DMS153 treated with DMSO at 0.1 percent for 48 hours (cell line): ENCODE results near the gene C3orf20.

ENCODE experiments used
- DNase-seq: peaks from one replicate; lab custom pipeline; 2025; ENCODE audit not compliant: unreplicated experiment; lab: John Stamatoyannopoulos, UW

Gene C3orf20

DNA sequence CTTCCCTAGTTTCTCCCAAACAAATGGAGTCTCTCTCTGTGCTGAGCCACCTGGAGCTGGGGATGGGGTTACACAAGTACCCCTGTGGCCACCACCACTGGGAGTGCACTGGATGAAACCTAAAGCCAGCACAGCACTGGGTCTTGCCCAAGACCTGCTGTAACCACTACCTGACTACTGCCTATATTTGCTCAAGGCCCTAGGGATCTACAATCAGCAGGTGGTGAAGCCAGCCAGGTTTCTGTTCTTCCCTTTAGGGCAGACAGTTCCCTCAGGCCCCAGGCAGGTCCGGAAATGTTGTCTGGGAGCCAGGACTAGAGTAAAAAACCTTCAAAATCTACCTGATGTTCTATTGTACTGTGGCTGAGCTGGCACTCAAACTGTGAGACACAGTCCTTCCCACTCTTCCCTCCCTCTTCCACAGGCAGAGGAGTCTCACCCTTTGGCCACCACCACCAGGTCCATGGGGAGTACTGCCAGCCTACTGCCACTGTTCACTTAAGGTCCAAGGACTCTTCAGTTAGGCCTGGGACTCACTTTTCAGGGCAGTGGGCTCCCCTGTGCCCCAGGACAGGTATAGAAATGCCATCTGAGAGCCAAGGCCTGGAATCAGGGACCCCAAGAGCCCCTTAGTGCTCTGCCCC, 23.8 kb downstream of the C3orf20 start:
- DNase-seq, result no peak

DNA sequence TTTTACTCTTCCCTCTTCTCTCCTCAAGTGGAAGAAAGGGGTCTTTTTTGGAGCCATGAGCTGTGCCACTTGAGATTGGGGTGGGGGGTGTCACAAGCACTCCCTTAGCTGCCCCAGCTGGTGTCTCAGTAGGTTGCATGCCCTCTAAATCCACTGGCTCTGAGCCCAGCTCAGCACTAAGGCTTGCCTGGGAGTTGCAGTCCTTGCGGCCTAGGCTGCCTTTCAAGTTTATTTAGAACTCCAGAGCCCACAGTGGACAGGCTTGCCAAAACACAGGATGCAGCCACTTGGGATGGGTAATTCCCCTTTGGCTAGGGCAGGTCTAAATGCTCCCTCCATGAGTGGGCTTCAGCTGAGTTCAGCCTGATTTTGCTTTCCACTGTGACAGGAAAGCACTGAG, 24.7 kb downstream of the C3orf20 start:
- no peak for DNase-seq

DNA sequence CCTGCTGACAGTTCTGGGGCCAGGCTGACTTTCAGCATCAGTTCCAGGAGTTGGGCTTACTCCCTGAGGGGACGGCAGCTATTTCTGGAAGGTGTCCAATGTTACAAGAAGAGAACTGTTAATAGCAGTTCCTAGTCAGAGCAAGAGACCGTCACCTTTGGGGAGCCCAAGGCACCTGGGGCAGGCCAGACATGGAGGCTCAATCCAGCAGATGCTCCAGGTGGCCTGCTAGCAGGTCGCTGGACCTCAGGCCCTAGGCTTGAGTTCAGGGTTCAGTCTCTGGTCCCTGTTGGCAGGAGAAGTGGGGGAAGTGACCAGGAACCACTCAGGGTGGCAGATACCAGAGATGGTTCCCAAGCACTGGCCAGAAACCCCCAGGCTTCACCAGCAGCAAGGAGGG, 25.9 kb downstream of the C3orf20 start:
- no peak for DNase-seq

GRCh38 chr3:14701676-14702075, 26.7 kb downstream of the C3orf20 start:
- DNase-seq, result no peak

- no peak for DNase-seq
Measured at GRCh38 chr3:14703128-14703750, 28.3 kb downstream of the C3orf20 start.

- DNase-seq, result no peak
Measured at GRCh38 chr3:14703791-14704190, 28.9 kb downstream of the C3orf20 start.

GRCh38 chr3:14706096-14706495, 31.2 kb downstream of the C3orf20 start:
- no peak for DNase-seq

DNA sequence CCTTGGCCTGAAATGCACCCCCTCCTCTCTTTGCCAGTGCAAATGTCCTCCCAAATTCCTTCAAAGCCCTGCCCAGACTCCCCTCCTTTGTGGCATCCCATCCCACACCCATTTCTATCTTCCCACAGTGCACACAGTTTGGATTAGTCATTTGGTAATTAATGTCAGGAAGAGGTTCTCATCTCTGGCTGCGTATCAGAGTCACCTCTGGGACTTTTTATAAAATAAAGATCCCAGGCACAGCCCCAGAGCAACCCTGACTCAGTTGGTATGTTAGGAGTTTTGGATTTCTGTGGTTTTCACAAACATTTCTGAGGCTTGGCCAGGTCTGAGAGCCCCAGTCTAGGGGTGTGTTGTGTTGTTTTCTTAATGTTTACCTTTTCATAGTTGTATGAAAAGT, 41.6 kb downstream of the C3orf20 start:
- DNase-seq, result no peak

DNA sequence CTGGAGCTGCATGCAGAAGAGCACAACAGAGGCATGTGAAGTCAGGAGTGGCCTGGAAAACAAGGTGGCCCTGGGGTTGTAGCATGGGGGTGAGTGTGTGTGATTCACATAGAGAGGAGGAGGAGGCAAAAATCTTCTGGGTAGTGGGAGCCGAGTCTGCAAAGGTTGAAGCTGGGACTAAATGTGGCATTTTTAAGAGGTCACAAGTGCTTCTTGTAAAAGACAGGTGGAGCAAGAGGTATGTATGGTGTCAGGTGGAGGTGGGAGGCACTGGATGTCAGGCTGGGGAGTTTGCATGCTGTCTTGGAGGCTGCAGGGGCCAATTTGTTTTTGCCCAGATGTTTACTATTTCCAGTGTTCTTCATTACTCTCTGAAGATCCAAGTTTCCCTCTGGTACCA, 42.4 kb downstream of the C3orf20 start:
- DNase-seq, result no peak

GRCh38 chr3:14718539-14718938, 43.6 kb downstream of the C3orf20 start:
- no peak for DNase-seq

DNA sequence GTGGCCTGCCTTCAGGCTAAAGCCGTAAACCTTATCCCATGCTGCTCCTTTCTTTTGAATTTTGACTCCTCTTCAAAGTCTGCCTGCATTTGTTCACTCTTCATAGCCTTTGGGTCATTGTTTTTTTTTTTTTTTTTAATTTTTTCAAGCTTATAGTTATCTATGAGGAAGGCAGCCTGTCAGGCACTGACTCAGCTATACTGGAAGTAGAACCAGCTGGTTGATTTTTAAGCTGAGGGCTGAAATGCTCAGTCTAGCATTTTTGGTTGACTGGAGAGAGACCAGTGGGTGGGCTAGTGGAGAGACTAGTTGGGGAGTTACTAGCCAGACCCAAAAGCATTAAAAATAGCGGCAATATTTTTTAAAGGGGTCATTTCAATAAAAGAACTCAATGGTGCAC, 44.1 kb downstream of the C3orf20 start:
- DNase-seq, result no peak

GRCh38 chr3:14721126-14721864, 46.4 kb downstream of the C3orf20 start:
- no peak for DNase-seq

DNA sequence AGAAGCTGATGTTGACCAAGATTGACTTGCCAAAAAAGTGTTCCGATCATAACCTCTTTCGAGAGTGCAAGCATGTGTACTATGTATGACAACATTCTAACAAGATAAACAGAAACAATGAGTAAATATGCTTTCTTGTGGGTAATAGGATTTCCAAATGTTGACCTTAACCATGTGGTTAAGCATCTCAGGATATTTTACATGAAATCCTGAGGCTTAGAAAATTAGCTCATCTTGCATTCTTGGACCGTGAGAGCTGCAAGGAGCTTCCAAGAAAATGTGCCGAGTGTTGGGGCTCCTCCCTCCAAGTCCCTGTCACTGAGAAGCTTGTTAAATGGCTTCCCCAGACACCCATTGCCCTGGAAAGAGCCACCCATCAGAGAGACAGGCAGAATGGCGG, 50.1 kb downstream of the C3orf20 start:
- no peak for DNase-seq

DNA sequence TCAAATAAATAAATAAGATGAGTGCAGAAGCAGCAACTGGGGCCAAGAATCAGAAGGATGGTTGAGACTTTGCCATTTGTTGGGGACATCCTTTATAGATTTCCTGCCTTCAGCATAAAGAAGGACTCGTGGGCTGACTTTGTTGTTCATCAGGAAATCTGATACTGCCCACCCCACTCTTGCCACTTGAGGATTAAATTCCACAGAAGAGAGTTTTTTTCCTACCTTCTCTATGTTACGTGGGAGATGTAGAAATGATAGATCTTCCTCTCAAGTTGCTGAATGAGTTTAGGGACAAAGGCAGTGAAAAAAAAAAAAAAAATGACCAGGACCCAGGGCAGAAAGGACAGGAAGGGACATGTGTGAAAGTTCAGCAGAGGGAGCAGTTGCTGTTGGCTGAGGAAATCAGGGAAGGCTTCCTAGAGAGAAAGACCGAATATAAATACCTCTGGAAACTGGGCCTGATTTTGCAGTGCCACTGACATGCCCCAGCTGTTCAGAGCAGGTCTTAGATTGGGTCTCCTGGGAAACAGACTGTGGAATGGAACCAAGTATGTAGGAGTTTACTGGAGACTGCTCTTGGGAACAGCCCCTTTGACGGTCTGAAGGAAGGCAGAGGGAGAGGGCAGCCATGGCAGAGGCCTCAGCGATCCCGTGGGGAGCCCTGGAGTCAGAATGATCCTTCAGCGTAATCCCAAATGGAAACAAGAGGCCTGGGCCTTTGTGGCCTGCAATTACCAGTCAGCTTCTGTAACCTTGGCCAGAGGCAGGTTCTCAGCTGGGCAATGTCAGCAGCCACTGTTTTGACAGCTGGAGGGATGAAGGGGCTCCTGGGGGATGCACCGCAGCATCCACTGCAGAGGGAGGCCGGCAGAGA, 50.9 kb downstream of the C3orf20 start:
- DNase-seq, result no peak

GRCh38 chr3:14726441-14726780, 51.5 kb downstream of the C3orf20 start:
- DNase-seq, result no peak

DNA sequence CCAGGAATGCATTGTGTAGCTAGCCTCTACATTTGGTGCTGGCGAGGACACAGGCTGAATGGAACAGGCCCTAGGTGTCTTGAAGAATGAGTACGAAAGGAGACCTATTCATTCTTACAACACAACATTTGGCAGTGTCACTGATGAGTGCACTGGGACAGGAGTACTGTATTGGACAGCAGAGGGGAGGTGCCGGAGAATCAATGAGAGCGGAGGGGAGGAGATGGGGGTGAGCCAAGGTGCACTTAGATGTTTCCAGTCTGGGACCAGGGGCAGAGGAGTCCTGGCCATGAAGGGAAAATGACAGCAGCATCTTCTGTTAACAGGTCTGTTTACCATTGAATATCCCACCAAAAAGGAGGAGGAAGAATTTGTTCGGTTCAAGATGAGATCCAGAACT, 53.2 kb downstream of the C3orf20 start:
- DNase-seq, result no peak

- no peak for DNase-seq
Measured at GRCh38 chr3:14730703-14731382, 55.9 kb downstream of the C3orf20 start.

DNA sequence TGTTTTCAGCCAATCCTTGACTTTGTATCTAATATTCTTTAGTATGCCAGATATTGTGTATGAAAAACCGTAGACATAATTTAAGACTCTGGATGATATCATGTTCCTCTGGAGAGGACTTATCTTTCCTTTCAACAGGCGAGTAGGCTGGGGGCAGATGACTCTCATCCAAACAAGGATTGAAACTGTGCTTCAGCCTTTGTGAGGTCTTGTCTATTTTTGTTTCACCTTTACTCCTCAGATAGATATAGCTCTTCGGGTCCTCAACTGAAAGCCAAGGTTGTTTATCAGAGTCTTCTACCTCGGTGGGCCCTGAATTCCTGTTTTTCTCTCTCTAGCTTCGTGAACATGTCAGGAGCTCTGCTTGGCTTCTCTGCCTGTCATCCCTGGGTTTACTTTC, 66.0 kb downstream of the C3orf20 start:
- no peak for DNase-seq

DNA sequence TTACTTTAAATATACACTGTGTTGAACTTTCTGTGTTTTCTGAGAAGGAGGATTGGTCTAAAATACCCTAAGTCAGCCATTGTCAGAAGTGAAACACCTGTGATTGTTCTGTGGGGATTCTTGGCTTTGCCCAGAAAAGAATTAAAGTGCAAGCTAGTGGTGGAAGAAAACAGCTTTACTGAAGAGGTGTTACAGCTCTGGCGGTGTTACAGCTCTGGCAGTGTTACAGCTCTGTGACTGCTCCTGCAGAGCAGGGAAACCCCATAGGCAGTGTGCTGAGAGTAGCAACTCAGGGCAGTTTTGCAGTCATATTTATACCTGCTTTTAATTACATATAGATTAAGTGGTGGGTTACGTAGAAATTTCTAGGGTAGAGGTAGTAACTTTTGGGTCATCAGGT, 66.6 kb downstream of the C3orf20 start:
- DNase-seq, result no peak

- DNase-seq, result no peak
Measured at GRCh38 chr3:14744556-14744955, 69.6 kb downstream of the C3orf20 start.

- DNase-seq, result no peak
Measured at GRCh38 chr3:14750650-14751049, 75.7 kb downstream of the C3orf20 start.
